DOHH2 (cell line): ENCODE measurements around the gene ATXN7L1.

Source experiments
- H3F3A ChIP-seq: fragments of 200-600 bp; sonication (generic), shearing (Covaris generic); 2 replicates; pipeline ENCODE4 v1.6.0; 2016; ENCODE audit warnings: antibody characterized with exemption, mild to moderate bottlenecking; ENCODE audit not compliant: control insufficient read depth, insufficient read depth
- H3K27ac ChIP-seq: fragments of 200-600 bp; sonication (generic); 2 replicates; pipeline ENCODE4 v1.5.1; 2014; ENCODE audit warnings: low read depth, mild to moderate bottlenecking, low read length, moderate library complexity
- H3K27me3 ChIP-seq: fragments of 200-600 bp; sonication (generic); 2 replicates; pipeline ENCODE4 v1.6.1; 2014; ENCODE audit warnings: mild to moderate bottlenecking, low read length, mixed read lengths; ENCODE audit not compliant: control insufficient read depth
- H3K36me3 ChIP-seq: fragments of 200-600 bp; sonication (generic); 2 replicates; pipeline ENCODE4 v1.6.1; 2014; ENCODE audit warnings: mild to moderate bottlenecking, low read length, moderate library complexity, mixed read lengths; ENCODE audit not compliant: control insufficient read depth
- H3K4me1 ChIP-seq: fragments of 200-600 bp; sonication (generic); 2 replicates; pipeline ENCODE4 v1.6.1; 2014; ENCODE audit warnings: mild to moderate bottlenecking, low read length, mixed read lengths; ENCODE audit not compliant: control insufficient read depth
- H3K4me2 ChIP-seq: fragments of 200-600 bp; sonication (generic); 2 replicates; pipeline ENCODE4 v1.6.0; 2014; ENCODE audit warnings: mild to moderate bottlenecking, low read length, moderate library complexity
- H3K4me3 ChIP-seq: fragments of 200-600 bp; sonication (generic); 2 replicates; pipeline ENCODE4 v1.5.1; 2014; ENCODE audit warnings: mild to moderate bottlenecking, low read length, mixed read lengths
- H3K79me2 ChIP-seq: fragments of 200-600 bp; sonication (generic); 2 replicates; pipeline ENCODE4 v1.6.1; 2014; ENCODE audit warnings: mild to moderate bottlenecking, low read length, mixed read lengths; ENCODE audit not compliant: control insufficient read depth
- H3K9me2 ChIP-seq: fragments of 200-600 bp; sonication (generic); replicated peaks from 2 replicates; pipeline ENCODE4 v1.6.1; 2014; ENCODE audit warnings: mild to moderate bottlenecking, low read length, mixed read lengths; ENCODE audit not compliant: control insufficient read depth
- H3K9me3 ChIP-seq: fragments of 200-600 bp; sonication (generic); 2 replicates; pipeline ENCODE4 v1.6.1; 2014; ENCODE audit warnings: antibody characterized with exemption, low read length, mixed read lengths; ENCODE audit not compliant: control insufficient read depth, insufficient read depth
- H4K20me1 ChIP-seq: fragments of 200-600 bp; sonication (generic); 2 replicates; pipeline ENCODE4 v1.6.0; 2014; ENCODE audit warnings: low read depth, mild to moderate bottlenecking, antibody characterized with exemption, low read length, moderate library complexity; ENCODE audit not compliant: control insufficient read depth, insufficient read depth
- EZH2phosphoT487 ChIP-seq: fragments of 200-600 bp; sonication (generic); IDR thresholded peaks from 2 replicates; pipeline ENCODE4 v1.6.1; 2017; ENCODE audit warnings: borderline replicate concordance, mild to moderate bottlenecking, antibody characterized with exemption, low read length, moderate library complexity, mixed read lengths
- TF ChIP-seq, protein P1 (sequence below): fragments of 200-600 bp; sonication (generic); IDR thresholded peaks from one replicate; pipeline ENCODE4 v1.5.1; 2014; ENCODE audit warnings: antibody characterized with exemption, mild to moderate bottlenecking, low read depth, low read length; ENCODE audit not compliant: poor library complexity, severe bottlenecking

ATXN7L1 gene

GRCh38 chr7:105742787-105743186 lies 133.6 kb downstream of the ATXN7L1 start:
- H3K4me2 ChIP-seq, result no peak overlapping the region
- H3K4me3 ChIP-seq, result no peak overlapping the region
- H3K79me2 ChIP-seq, result no peaks in the 10 kb centered on the region

GRCh38 chr7:105741982-105742381 lies 134.4 kb downstream of the ATXN7L1 start:
- no peaks in the 10 kb centered on the region for H3K9me3 ChIP-seq
- H3K36me3 ChIP-seq, result no peaks in the 10 kb centered on the region
- H3K27ac ChIP-seq, result no peak overlapping the region
- no peaks in the 10 kb centered on the region for H3F3A ChIP-seq
- H3K79me2 ChIP-seq, result no peaks in the 10 kb centered on the region
- H3K27me3 ChIP-seq, result peaks cover 36% of the 10 kb centered on the region
- H3K9me2 ChIP-seq, result no peaks in the 10 kb centered on the region
- TF ChIP-seq, protein P1, sequence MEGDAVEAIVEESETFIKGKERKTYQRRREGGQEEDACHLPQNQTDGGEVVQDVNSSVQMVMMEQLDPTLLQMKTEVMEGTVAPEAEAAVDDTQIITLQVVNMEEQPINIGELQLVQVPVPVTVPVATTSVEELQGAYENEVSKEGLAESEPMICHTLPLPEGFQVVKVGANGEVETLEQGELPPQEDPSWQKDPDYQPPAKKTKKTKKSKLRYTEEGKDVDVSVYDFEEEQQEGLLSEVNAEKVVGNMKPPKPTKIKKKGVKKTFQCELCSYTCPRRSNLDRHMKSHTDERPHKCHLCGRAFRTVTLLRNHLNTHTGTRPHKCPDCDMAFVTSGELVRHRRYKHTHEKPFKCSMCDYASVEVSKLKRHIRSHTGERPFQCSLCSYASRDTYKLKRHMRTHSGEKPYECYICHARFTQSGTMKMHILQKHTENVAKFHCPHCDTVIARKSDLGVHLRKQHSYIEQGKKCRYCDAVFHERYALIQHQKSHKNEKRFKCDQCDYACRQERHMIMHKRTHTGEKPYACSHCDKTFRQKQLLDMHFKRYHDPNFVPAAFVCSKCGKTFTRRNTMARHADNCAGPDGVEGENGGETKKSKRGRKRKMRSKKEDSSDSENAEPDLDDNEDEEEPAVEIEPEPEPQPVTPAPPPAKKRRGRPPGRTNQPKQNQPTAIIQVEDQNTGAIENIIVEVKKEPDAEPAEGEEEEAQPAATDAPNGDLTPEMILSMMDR, result no peak
- TF ChIP-seq EZH2phosphoT487, result no peak
- no peak overlapping the region for H3K4me2 ChIP-seq
- no peak overlapping the region for H3K4me3 ChIP-seq
- H3K4me1 ChIP-seq, result peaks cover 15% of the 10 kb centered on the region
- H4K20me1 ChIP-seq, result no peaks in the 10 kb centered on the region

More at GRCh38 chr7:105742787-105743186, 133.6 kb downstream of the ATXN7L1 start:
- Histone ChIP-seq H4K20me1 (no peaks in the 10 kb centered on the region), H3K36me3 (no peaks in the 10 kb centered on the region), H3F3A (no peaks in the 10 kb centered on the region), H3K4me1 (peaks cover 15% of the 10 kb centered on the region), H3K9me3 (no peaks in the 10 kb centered on the region), H3K27ac (no peak overlapping the region), H3K27me3 (peaks cover 36% of the 10 kb centered on the region), H3K9me2 (no peaks in the 10 kb centered on the region)
- TF ChIP-seq EZH2phosphoT487, result no peak
- TF ChIP-seq, protein P1, result no peak

DNA sequence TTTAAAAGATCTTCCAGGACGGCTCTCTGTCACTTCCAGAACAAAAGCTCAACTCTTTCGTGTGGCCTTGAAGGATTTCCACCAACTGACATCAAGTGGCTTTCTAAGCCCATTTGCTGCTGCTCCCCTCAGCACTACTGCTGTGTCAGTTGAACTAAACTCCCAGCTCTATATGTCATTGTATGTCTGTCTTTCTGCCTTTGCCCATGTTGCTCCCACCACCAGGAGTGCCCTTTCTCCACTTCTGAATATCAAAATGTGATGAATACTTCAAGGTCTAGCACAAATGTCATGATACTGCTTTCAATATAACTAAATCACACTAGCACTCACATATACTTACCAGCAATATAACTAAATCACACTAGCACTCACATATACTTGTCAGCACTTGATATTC lies 138.3 kb downstream of the ATXN7L1 start:
- H3K79me2 ChIP-seq, result no peaks in the 10 kb centered on the region
- H3K4me2 ChIP-seq, result no peak overlapping the region
- H4K20me1 ChIP-seq, result no peaks in the 10 kb centered on the region
- TF ChIP-seq, protein P1, result no peak
- TF ChIP-seq EZH2phosphoT487, result no peak
- peaks cover 15% of the 10 kb centered on the region for H3K27me3 ChIP-seq
- H3K9me3 ChIP-seq, result no peaks in the 10 kb centered on the region
- H3K36me3 ChIP-seq, result no peaks in the 10 kb centered on the region
- no peak overlapping the region for H3K27ac ChIP-seq
- H3K4me3 ChIP-seq, result no peak overlapping the region
- peaks cover 6% of the 10 kb centered on the region for H3K4me1 ChIP-seq
- no peaks in the 10 kb centered on the region for H3F3A ChIP-seq
- H3K9me2 ChIP-seq, result no peaks in the 10 kb centered on the region

- H4K20me1 ChIP-seq, result no peaks in the 10 kb centered on the region
- H3K36me3 ChIP-seq, result no peaks in the 10 kb centered on the region
- no peak overlapping the region for H3K4me2 ChIP-seq
- H3K9me3 ChIP-seq, result no peaks in the 10 kb centered on the region
- H3K27me3 ChIP-seq, result no peaks in the 10 kb centered on the region
- H3F3A ChIP-seq, result no peaks in the 10 kb centered on the region
- no peaks in the 10 kb centered on the region for H3K9me2 ChIP-seq
- no peaks in the 10 kb centered on the region for H3K4me1 ChIP-seq
- no peaks in the 10 kb centered on the region for H3K79me2 ChIP-seq
- H3K4me3 ChIP-seq, result no peak overlapping the region
- TF ChIP-seq EZH2phosphoT487, result no peak
- TF ChIP-seq, protein P1, result no peak
- H3K27ac ChIP-seq, result no peak overlapping the region
These were observed 142.2 kb downstream of the ATXN7L1 start for GRCh38 chr7:105734233-105734632.
